ENCODE data around the gene C16orf87. TPM values are rescaled to one million over a fixed set of nuclear protein-coding genes. Genes with fewer than 3 reads are reported as not detected.
A peak's percentile ranks its signal among the peaks of the same experiment; 100 is the strongest.

Gene C16orf87
- total RNA-seq, 1 donor from 2014 or later: 11.0 TPM

DNA sequence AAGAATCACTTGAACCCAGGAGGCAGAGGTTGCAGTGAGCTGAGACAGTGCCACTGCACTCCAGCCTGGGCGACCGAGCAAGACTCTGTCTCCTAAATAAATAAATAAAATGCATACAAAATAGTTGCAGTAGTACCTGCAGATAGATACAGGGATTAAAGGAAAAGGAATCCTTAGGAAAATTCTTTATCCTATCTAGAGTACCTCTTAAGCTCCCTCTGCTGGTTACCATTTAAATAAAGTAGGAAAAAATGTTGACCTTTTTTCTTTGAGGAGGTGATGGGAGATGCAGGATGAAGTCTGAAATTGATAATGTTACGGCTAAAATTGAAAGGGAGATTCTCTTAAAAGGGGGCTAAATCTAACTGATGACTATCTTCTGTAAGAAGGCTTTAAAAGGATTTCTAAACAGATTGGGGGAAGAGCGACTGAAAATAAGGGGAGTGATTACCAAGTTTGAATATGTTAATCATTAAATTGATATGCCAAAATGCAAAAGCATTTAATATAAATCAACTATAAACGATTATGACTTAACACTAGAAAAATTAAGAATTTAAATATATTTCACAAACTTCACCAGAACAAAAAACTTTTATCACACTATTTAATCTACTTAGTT is 29.4 kb downstream of the C16orf87 start:
- no peak overlapping the region for H3K9ac ChIP-seq (ENCODE audit: low read depth in 1 of 3, low read length in 3 of 3)

DNA sequence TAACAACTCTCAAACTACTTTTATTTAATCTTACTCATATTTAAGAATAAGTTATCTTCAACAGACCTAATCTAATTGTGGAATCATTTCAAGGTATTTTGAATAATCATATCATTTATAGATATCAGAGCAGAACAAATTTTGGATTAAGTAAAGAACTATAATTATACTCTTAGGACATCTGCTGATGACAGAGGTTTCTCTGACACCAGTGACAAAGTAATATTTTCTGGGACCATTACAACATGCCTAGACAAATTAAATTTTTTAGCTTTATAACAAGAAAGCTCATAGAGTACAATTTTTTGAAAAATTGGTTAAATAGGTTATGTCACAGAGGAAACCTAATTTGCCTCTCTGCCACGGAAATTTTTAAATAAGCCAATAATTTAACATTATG is 30.5 kb downstream of the C16orf87 start:
- H3K27me3 ChIP-seq (ENCODE audit: control insufficient read depth in 3 of 3, insufficient read depth in 3 of 3, low read length in 3 of 3): no peaks in the 10 kb centered on the region
- H3K4me1 ChIP-seq (ENCODE audit: control insufficient read depth in 3 of 3, insufficient read depth in 3 of 3, low read length in 3 of 3): no peaks in the 10 kb centered on the region
- peaks cover 0 to 9% (median 3%) of the 10 kb centered on the region in 3 donors for H3K36me3 ChIP-seq (ENCODE audit: control insufficient read depth in 3 of 3, insufficient read depth in 3 of 3, low read length in 3 of 3)
- H3K9me3 ChIP-seq (ENCODE audit: control insufficient read depth in 3 of 3, low read length in 3 of 3): no peaks in the 10 kb centered on the region
- no peak overlapping the region for H3K4me3 ChIP-seq (ENCODE audit: low read length in 3 of 3)
- H3K27ac ChIP-seq (ENCODE audit: low read depth, low read length): no peak overlapping the region
- H3K9ac ChIP-seq (ENCODE audit: low read depth in 1 of 3, low read length in 3 of 3): no peak overlapping the region

More for the DNA sequence above, 29.4 kb downstream of the C16orf87 start:
- peaks cover 0 to 6% (median 3%) of the 10 kb centered on the region in 3 donors for H3K36me3 ChIP-seq (ENCODE audit: control insufficient read depth in 3 of 3, insufficient read depth in 3 of 3, low read length in 3 of 3)
- H3K27ac ChIP-seq (ENCODE audit: low read depth, low read length): no peak overlapping the region
- H3K27me3 ChIP-seq (ENCODE audit: control insufficient read depth in 3 of 3, insufficient read depth in 3 of 3, low read length in 3 of 3): no peaks in the 10 kb centered on the region
- H3K9me3 ChIP-seq (ENCODE audit: control insufficient read depth in 3 of 3, low read length in 3 of 3): no peaks in the 10 kb centered on the region
- H3K4me1 ChIP-seq (ENCODE audit: control insufficient read depth in 3 of 3, insufficient read depth in 3 of 3, low read length in 3 of 3): no peaks in the 10 kb centered on the region
- no peak overlapping the region for H3K4me3 ChIP-seq (ENCODE audit: low read length in 3 of 3)

DNA sequence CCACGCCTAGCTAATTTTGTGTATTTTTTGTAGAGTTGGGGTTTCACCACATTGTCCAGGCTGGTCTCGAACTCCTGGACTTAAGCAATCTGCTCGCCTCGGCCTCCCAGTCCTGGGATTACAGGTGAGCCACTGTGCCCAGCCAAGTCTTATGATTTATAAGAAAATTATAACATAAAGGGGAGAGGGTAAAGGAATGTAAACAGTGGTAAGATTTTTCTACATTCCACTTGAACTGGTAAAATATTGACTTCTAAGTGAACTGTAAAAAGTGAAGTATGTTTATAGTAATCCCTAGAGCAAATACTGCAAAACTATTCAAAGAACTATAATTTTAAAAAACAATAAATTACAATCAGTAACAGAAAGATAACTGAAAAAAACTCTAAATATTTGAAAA is 33.5 kb downstream of the C16orf87 start:
- peaks cover 0 to 6% (median under 1%) of the 10 kb centered on the region in 3 donors for H3K36me3 ChIP-seq (ENCODE audit: control insufficient read depth in 3 of 3, insufficient read depth in 3 of 3, low read length in 3 of 3)
- no peaks in the 10 kb centered on the region for H3K9me3 ChIP-seq (ENCODE audit: control insufficient read depth in 3 of 3, low read length in 3 of 3)
- H3K27ac ChIP-seq (ENCODE audit: low read depth, low read length): no peak overlapping the region
- H3K4me3 ChIP-seq (ENCODE audit: low read length in 3 of 3): no peak overlapping the region
- H3K9ac ChIP-seq (ENCODE audit: low read depth in 1 of 3, low read length in 3 of 3): no peak overlapping the region
- H3K4me1 ChIP-seq (ENCODE audit: control insufficient read depth in 3 of 3, insufficient read depth in 3 of 3, low read length in 3 of 3): no peaks in the 10 kb centered on the region
- H3K27me3 ChIP-seq (ENCODE audit: control insufficient read depth in 3 of 3, insufficient read depth in 3 of 3, low read length in 3 of 3): no peaks in the 10 kb centered on the region

GRCh38 chr16:46796764-46797269 is 34.2 kb downstream of the C16orf87 start:
- Histone ChIP-seq H3K27me3 (ENCODE audit: control insufficient read depth in 3 of 3, insufficient read depth in 3 of 3, low read length in 3 of 3) (no peaks in the 10 kb centered on the region), H3K4me3 (ENCODE audit: low read length in 3 of 3) (no peak overlapping the region), H3K9me3 (ENCODE audit: control insufficient read depth in 3 of 3, low read length in 3 of 3) (no peaks in the 10 kb centered on the region), H3K4me1 (ENCODE audit: control insufficient read depth in 3 of 3, insufficient read depth in 3 of 3, low read length in 3 of 3) (no peaks in the 10 kb centered on the region), H3K27ac (ENCODE audit: low read depth, low read length) (no peak overlapping the region), H3K9ac (ENCODE audit: low read depth in 1 of 3, low read length in 3 of 3) (no peak overlapping the region), H3K36me3 (ENCODE audit: control insufficient read depth in 3 of 3, insufficient read depth in 3 of 3, low read length in 3 of 3) (peaks cover 0 to 5% (median 0%) of the 10 kb centered on the region in 3 donors)

DNA sequence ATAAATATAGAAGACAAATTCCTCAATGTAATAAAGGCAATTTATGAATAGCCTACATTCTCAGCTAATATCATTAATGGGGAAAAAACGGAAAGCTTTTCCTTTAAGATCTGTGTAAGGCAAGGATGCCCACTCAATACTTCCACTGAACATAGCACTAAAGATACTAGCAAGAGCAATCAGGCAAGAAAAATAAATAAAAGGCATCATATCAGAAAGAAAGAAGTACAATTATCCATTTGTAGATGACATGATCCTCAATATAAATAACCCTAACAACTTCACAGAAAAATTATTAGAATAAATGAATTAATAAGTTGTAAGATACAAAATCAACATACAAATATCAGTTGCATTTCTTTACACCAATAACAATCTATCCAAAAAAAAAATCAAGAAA is 37.1 kb downstream of the C16orf87 start:
- H3K9me3 ChIP-seq (ENCODE audit: control insufficient read depth in 3 of 3, low read length in 3 of 3): no peaks in the 10 kb centered on the region
- H3K4me3 ChIP-seq (ENCODE audit: low read length in 3 of 3): no peak overlapping the region
- no peaks in the 10 kb centered on the region for H3K27me3 ChIP-seq (ENCODE audit: control insufficient read depth in 3 of 3, insufficient read depth in 3 of 3, low read length in 3 of 3)
- no peak overlapping the region for H3K27ac ChIP-seq (ENCODE audit: low read depth, low read length)
- peaks cover 0 to 5% (median 0%) of the 10 kb centered on the region in 3 donors for H3K36me3 ChIP-seq (ENCODE audit: control insufficient read depth in 3 of 3, insufficient read depth in 3 of 3, low read length in 3 of 3)
- no peak overlapping the region for H3K9ac ChIP-seq (ENCODE audit: low read depth in 1 of 3, low read length in 3 of 3)
- no peaks in the 10 kb centered on the region for H3K4me1 ChIP-seq (ENCODE audit: control insufficient read depth in 3 of 3, insufficient read depth in 3 of 3, low read length in 3 of 3)

GRCh38 chr16:46790599-46791270 is 40.2 kb downstream of the C16orf87 start:
- H3K4me3 ChIP-seq (ENCODE audit: low read length in 3 of 3): peak overlapping the region in 1 of 3 donors; percentile 86
- no peaks in the 10 kb centered on the region for H3K36me3 ChIP-seq (ENCODE audit: control insufficient read depth in 3 of 3, insufficient read depth in 3 of 3, low read length in 3 of 3)
- H3K4me1 ChIP-seq (ENCODE audit: control insufficient read depth in 3 of 3, insufficient read depth in 3 of 3, low read length in 3 of 3): no peaks in the 10 kb centered on the region
- H3K27ac ChIP-seq (ENCODE audit: low read depth, low read length): no peak overlapping the region
- H3K27me3 ChIP-seq (ENCODE audit: control insufficient read depth in 3 of 3, insufficient read depth in 3 of 3, low read length in 3 of 3): no peaks in the 10 kb centered on the region
- H3K9ac ChIP-seq (ENCODE audit: low read depth in 1 of 3, low read length in 3 of 3): peak overlapping the region in 2 of 3 donors; percentile 61 to 86
- H3K9me3 ChIP-seq (ENCODE audit: control insufficient read depth in 3 of 3, low read length in 3 of 3): no peaks in the 10 kb centered on the region

- Histone ChIP-seq H3K9me3 (ENCODE audit: control insufficient read depth in 3 of 3, low read length in 3 of 3) (no peaks in the 10 kb centered on the region), H3K9ac (ENCODE audit: low read depth in 1 of 3, low read length in 3 of 3) (peak overlapping the region; percentile 34 to 86 (median 61)), H3K27me3 (ENCODE audit: control insufficient read depth in 3 of 3, insufficient read depth in 3 of 3, low read length in 3 of 3) (no peaks in the 10 kb centered on the region), H3K36me3 (ENCODE audit: control insufficient read depth in 3 of 3, insufficient read depth in 3 of 3, low read length in 3 of 3) (no peaks in the 10 kb centered on the region), H3K4me1 (ENCODE audit: control insufficient read depth in 3 of 3, insufficient read depth in 3 of 3, low read length in 3 of 3) (no peaks in the 10 kb centered on the region), H3K27ac (ENCODE audit: low read depth, low read length) (no peak overlapping the region), H3K4me3 (ENCODE audit: low read length in 3 of 3) (peak overlapping the region; percentile 59 to 87 (median 86))
These were observed 41.2 kb downstream of the C16orf87 start for GRCh38 chr16:46789499-46790414.

GRCh38 chr16:46788891-46789474 is 42.0 kb downstream of the C16orf87 start:
- H3K27ac ChIP-seq (ENCODE audit: low read depth, low read length): no peak overlapping the region
- no peaks in the 10 kb centered on the region for H3K36me3 ChIP-seq (ENCODE audit: control insufficient read depth in 3 of 3, insufficient read depth in 3 of 3, low read length in 3 of 3)
- no peak overlapping the region for H3K4me3 ChIP-seq (ENCODE audit: low read length in 3 of 3)
- no peaks in the 10 kb centered on the region for H3K9me3 ChIP-seq (ENCODE audit: control insufficient read depth in 3 of 3, low read length in 3 of 3)
- H3K9ac ChIP-seq (ENCODE audit: low read depth in 1 of 3, low read length in 3 of 3): no peak overlapping the region
- H3K27me3 ChIP-seq (ENCODE audit: control insufficient read depth in 3 of 3, insufficient read depth in 3 of 3, low read length in 3 of 3): no peaks in the 10 kb centered on the region
- H3K4me1 ChIP-seq (ENCODE audit: control insufficient read depth in 3 of 3, insufficient read depth in 3 of 3, low read length in 3 of 3): no peaks in the 10 kb centered on the region

- Histone ChIP-seq H3K4me3 (ENCODE audit: low read length in 3 of 3) (no peak overlapping the region), H3K9ac (ENCODE audit: low read depth in 1 of 3, low read length in 3 of 3) (no peak overlapping the region), H3K27ac (ENCODE audit: low read depth, low read length) (no peak overlapping the region), H3K27me3 (ENCODE audit: control insufficient read depth in 3 of 3, insufficient read depth in 3 of 3, low read length in 3 of 3) (no peaks in the 10 kb centered on the region), H3K4me1 (ENCODE audit: control insufficient read depth in 3 of 3, insufficient read depth in 3 of 3, low read length in 3 of 3) (no peaks in the 10 kb centered on the region), H3K36me3 (ENCODE audit: control insufficient read depth in 3 of 3, insufficient read depth in 3 of 3, low read length in 3 of 3) (no peaks in the 10 kb centered on the region), H3K9me3 (ENCODE audit: control insufficient read depth in 3 of 3, low read length in 3 of 3) (no peaks in the 10 kb centered on the region)
These were observed 43.1 kb downstream of the C16orf87 start for GRCh38 chr16:46787909-46788308.
